ENCODE measurements around the gene LRRC4C.

LRRC4C gene

DNA sequence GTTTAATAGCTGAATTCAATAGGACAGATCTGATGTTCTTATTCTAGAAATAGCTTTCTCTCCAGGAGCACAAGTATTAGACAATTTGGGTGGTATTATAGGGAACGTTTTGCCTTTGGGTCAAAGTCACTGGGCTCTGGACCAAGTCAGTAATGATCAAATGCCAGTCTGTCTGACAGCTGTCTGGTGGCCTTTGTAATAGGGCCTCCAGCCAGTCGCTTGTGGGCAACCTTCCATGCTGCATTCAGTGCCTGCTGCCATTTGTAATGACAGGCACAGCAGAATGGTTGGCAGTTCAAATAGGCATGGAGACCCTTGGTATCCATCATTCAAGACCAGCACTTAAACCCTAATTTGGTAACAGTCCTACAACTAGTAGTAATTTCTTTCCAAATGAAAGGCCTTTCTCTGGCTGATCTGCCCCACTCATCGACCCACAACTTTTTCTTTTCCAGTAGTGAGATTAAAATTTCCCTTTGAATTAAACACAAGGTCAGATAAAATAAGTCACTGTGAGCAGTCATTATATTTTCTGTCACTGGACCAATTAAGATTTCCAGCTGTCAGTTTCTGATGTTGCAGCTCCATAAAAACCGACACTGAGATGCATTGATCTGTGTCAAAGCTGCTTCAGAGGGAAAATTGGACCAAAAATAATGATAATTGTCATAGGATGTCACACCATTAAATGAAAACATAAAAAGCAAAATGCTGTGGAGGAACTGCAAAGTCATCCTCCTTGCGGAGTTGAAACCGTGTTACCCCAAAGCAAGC, 1038.1 kb downstream of the LRRC4C start:
- no peak for DNase-seq

DNA sequence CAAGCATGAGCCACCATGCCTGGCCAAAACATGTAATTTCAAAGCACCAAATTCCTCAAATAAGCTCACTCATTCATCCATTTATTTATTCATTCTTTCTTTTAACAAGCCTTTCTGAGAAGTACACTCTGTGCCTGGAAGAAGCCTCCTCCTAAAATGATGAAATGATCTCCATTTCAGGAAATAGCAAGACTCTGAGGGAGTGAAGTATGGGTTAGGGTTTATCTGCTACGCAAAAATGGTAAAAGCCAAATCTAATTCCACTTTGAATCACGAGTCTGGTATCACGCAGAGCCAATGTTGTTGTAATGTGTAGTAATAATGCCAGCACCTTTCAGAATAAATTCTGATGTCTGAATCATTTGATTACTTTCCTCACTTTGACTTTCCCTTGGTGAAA, 1041.8 kb downstream of the LRRC4C start:
- no peak for DNase-seq

DNA sequence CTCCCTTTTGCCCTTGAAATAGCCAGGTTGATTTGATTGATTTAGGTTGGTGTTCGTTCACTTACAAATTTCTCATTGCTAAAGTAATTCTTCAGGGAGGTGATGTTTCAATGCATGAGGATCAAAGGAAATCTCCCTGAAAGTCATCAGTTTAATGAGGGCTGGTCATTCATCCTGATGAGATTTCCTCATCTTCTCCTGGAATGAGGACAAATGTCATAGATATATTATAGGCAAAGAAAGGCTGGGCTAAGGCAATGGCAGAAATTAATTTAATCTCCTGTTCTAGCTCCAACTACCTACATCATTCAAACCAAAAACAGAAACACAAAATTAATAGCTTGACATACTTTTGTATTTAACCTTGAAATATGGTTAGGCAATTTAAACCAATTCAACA, 1052.1 kb downstream of the LRRC4C start:
- DNase-seq: no peak

DNA sequence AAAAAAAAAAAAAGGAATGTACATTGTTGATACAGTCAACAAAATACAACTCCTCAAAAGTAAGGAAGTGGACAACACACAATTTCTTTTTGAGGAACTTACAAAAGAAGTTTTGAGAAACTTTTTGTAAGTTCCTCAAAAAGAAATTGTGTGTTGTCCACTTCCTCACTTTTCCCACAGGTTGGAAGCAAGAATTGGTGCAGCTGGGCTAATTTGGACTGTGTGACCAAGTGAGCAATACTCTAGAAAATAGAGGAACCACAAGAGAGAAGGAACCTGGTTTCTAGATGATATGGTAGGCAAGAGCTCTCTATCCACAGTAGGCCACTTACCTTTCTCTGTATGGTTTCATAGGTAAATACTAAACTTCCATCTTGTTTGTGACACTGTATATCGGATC, 1053.8 kb downstream of the LRRC4C start:
- DNase-seq: no peak

DNA sequence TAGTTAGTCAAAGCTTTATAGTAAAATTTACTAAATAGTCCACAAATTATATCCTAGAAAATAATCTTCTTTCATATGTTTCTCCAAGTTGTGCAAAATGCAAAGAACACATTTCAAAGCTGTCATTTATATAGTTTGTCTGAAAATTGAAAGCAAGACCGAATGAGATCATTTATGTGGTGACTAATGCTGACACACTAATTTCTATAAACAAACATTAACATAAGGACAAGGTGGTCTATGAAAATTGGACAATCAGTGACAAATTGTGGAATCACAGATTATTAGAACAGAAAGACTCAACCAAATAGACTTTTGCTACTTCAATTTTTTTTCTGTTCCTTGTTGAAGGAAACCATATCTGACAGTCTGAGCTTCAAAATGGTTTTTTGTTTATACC, 1056.1 kb downstream of the LRRC4C start:
- DNase-seq: no peak

DNA sequence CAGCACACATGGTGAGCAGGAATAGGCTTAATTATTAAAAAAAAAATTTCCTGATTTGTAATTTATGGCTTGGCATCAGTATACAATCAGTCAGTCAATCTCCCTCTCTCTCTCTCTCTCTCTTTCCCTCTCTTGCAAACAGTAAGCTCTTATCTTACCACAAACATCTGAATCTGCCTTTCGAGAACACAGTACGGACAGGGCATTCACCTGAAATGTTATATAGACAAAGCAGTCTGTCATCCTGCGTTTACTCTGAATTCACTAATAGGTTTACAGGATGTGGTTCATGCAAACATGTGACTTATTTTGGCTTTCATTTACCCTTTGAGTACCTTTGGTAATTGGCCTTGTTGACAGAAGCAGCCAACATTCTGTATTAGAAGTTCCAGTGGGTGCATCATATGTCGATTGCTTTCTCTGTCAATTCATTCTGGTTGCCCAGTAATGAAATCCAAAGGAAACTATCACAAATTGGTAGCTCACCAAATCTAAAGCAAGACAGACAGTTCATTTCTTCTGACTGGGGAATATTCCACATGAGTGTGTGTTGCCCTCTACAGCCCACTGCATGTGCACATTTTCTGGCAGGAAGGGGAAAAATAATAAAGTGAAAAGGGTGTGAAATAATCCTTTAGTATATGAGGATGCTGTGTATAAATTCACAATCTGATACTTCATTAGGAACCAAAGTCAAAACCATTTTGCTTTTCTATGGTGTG, 1058.2 kb downstream of the LRRC4C start:
- no peak for DNase-seq

DNA sequence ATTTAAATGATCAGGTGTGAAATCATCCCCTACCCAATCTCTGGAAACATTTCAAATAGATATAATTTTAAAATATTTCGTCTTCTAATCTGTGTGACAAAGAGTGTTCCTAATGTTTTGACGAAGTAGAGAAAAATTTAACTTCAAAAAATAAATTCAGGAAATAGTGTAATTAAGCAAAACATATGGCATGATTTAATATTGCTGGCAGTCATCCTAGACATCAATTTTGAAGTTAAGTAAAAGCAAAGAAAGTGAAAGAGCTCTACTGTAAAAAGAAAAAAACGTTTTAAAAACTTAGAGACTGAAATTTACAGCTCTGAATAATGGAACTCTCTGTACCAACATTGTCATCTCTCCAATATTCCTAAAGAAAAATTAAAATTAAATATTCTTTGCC, 1062.3 kb downstream of the LRRC4C start:
- DNase-seq: no peak

DNA sequence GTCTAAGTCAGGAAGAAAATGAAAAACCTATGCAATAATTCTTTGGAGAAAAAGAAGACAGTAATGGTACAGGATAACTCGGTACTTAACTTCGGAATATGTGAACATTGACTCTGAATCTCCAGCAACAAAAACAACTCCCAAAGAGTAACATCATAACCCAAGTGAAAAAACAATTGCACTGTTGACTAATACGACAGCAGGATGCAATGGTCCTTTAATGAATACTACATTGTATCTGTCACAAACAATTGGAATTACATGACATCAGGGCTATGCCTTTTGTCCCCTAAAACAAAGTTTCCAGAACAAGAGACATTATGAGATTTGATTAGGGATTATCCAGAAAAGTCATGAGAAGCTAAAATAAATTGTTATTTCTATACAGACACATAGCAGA, 1065.9 kb downstream of the LRRC4C start:
- DNase-seq: no peak

DNA sequence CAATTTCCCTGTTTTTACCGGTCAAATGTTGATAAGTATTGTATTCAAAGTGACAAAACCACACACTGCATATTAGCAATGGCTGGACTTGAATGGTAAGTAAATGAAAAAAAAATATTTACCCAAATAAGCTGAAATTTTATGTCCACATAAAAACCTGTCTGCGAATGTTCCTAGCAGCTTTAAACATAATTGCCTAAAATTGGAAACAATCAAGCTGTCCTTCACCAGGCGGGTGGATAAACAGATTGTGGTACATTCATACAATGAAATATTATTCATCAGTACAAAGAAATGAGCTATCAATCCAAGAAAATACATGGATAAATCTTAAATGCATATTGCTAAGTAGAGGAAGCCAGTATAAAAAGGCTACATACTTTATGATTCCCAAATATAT, 1067.8 kb downstream of the LRRC4C start:
- DNase-seq: no peak

DNA sequence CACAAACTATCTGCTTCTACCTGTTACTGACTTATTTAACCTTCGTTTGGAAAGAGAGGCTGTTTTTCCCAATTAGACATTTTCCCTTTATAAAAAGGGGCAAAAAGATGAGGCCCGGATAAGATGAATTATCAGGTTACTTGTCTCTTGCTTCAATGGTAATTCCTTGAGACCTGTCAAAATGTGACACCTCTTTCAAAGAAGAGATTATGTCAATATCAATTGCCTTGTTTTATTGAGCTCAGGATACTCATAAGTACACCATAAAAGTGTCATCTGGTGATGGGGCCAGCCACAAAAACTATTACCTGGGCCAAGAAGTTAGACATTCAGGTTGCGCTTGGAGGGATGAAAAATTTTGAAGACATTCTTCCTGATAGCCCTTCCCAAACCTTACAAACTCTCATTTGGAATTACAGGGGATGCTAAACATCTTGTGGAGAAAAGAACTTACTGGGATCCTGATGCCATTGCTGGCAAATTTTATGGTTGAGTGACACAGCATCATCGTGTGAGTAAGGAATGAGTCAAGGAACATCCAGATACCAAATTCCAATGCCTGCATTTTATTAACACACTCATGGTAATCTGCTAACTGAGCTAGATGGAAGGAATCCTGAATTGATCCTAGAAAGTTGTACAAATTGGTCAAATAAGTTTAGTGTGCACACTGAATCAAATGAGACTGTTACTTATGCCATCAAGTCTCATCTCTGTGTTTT, 1071.2 kb downstream of the LRRC4C start:
- no peak for DNase-seq

DNA sequence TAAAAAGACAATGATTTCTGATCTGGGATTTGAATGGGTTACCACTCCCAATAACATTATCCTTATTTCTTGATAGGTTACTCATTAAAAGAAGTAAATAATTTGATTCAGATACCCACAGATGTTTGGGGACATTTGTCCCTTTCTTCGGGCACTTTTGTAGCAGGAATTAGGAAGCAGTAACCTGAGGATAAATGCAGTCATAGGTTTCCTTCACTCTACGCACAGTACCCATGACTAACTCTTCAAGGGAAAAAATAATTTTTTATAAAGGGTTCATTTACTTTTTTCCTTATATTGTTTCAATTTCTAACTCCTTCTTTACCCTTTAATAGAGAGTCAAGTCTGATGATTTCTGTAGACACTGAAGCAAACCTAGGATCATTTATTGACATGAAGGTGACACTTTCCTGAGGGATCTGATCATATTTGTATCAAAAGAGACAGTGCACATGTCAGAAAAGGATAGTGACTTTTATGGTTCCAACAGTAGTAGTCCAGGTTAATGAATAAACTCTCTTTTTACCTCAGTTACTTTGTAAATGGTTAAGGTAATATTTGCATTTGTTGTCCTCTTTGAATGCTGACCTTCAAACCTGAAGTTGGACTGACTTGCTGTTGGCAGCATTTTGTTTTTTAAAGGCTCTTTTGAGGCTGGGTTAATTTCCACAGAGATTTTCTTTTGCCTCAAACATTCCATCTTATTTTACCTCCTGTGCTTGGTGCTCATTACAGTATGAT, 1072.0 kb downstream of the LRRC4C start:
- DNase-seq: no peak

DNA sequence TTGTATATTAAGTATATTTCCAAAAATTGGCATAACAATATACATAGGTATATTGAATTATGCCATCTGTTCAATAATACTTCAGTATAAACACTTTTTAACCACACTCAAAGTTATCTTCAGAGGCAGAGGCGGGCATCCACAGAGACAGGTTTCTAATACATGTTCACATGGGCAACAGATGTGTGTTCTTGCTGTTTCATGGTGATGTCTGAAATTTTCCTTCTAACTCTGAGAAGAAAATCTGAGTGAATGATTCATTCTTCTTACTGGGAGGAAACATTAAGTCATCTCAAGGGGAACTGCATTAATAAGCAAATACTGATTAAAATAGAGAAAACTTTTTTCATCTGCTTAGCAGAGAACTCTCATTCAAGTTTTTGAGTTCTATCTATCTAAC, 1074.5 kb downstream of the LRRC4C start:
- DNase-seq: no peak

DNA sequence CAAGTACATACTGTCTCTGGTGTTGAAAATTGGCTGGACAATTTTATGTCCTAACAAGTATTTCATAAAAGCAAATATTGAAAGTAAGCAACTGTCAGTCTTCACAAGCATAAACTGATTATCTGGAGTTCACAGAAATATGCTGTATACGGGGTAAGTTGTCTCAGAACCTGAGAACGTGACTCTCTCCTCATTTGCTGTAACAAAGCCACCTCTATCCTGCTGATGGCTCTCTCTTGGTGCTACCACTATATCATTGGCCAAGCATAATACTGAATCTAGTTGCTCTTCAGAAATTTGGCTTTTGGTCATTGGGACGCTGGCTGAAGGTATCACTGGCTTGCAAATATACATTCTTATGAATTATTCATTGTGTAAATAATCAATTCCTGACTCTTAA, 1078.0 kb downstream of the LRRC4C start:
- no peak for DNase-seq

DNA sequence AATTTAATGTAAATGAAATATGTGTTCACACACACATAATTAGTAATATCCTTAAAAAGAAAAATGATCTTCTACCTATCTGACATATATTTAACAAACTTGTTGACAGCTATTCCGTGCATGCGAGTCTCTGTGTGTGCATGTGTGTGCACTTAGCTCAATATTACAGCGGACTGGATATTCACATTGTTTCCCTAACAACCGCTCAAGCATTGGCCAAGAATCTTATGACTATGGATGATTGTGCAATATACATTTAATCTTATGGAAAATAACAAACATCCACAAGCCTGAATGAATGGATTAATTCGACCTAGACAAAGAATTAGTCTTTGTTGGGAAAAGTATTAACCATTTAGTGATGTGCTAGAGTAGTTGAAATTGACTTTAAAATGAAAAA, 1078.6 kb downstream of the LRRC4C start:
- no peak for DNase-seq

DNA sequence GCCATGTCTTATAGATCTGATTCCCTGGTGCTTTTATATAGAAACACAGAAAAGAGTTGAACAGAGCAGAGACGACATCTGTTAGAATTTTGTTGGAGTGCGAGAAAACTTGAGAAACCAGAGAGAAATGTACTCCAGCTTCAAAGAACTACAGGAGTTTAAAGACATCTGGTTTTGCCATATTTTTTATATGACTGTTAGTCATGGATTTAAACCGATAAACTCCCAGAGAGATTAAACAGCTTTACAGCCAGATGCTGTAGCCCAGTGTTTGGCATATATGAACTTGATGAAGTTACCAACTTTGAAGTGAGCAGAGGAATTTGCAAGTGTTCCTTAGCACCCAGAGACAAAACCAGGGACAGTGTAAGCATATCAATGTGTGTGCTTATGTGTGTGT, 1083.1 kb downstream of the LRRC4C start:
- DNase-seq: no peak

DNA sequence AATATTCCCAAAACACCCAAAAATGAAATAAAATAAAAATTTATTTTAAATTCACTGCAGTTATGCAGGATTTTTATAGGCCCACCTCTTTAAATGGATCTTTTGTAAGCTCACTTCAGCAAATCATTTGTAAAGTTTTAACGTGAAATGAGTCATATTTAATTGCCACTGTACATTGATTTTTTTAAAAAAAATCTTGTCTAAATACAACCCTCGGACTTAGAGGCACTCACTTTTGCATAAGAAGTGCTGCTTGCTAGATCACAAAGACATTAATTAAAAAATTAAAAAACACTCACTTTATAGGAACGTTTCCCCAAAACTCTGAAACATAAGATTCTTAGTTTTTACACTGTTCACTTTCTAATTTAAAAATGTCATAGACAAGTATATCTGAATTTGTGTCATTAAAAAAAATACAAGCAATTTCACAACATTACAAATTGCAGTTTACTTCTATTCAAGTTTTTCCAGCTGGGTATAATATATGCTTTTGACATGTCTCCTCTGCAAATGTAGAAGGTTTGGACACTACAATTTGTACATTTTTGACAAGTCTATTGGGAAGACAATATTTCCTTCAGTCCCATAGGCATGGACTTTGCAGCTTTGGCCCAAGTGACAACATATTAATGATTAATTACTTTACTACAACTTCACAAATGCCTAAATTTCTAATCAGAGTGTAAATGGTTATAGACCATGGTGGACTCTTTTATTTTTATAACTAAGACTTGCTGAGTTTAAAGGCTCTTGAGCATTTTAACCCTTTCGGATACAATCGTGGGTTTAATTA, 1088.4 kb downstream of the LRRC4C start:
- no peak for DNase-seq

DNA sequence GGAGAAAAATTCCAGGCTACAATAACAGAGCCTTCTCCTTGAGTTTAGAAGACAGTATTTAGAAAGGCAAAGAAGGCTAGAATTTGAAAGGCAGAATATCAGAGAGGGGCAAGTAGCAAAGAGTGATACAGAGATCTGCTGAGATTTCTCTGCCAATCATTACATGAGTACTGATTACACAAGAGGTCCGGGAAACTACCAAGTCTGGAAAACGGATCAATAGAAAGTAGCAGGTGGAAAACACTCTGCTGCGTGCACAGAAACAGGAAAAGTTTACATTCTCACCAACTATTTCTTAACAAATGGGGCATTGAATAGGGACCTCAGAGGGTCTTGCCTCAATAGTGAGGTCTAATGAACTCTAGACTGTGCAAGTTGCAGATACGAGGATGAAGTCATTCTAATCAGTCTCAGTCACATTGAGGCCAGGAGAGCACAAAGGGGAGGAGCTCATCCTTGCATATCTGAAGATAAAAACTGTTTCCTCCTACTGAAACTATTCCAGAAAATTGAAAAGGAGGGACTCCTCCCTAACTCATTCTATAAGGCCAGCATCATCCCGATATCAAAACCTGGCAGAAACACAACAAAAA, 1099.2 kb downstream of the LRRC4C start:
- DNase-seq: no peak

DNA sequence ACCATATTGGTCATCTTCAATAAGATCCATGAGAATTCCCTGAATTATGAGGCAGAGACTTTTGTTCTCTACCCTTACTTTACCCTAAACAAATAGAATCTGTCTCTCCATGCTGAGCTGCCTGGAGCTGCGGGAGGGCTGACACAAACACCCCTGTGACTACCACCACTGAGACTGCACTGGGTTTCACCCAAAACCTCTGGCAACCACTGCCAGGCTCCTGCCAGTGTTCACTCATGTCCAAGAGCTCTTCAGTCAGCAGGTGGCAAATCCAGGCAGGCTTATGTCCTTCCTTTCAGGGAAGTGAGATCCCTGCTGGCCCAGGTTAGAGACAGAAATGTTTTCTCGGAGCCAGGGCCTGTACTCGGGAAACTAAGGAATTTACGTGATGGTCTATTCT, 1105.3 kb downstream of the LRRC4C start:
- DNase-seq: no peak

DNA sequence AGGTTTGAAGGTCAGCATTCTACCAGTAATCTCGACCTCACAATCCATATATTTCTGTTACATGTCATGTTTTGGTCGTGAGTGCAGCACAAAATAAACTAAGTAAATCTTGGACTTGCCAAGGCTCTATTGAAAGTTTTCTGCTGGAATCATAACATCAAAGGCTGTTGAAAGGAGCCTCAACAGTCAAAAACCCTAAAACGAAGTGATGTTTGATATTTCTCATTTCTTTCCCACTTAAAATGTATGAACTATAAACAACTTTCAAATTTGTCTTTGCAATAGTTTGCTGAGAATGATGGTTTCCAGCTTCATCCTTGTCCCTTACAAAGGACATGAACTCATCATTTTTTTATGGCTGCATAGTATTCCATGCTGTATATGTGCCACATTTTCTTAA, 1118.5 kb downstream of the LRRC4C start:
- DNase-seq: no peak

DNA sequence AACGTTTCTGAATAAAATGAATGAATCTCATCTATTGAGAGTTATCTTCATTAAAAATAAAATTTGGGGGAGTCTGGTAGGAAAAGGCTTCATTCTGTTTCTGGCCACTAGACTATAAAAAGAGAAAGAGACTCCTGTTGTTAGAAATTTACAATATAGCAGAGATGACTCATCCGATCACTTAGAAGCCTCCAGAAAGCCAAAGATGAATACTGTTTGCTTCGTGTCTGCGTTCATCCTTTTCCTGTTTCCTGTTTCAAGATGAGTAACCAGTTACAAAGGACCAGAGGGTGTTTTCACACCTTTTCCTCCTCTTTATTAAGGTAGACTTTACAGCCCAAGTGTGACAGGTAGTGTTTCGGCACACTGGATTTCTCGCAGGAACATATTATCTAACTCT, 1120.7 kb downstream of the LRRC4C start:
- DNase-seq: no peak

DNA sequence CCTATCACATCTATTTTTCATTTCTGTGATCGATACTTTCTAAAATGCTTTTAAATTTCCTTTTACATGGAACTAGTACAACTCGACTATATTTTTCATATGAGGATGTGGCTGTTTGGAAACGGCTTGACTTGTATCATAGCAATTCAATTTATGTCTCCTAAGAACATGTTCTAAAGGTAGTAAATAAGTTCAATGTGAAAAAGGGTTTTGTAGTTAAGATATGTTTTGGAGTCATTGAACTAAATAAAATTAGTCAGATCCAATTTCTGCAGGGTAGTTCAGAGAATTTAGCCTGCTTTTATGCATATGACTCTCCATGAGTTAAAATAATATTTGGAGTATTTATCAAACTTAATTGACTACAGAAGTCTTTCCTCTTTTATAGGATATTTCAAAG, 1121.4 kb downstream of the LRRC4C start:
- no peak for DNase-seq

DNA sequence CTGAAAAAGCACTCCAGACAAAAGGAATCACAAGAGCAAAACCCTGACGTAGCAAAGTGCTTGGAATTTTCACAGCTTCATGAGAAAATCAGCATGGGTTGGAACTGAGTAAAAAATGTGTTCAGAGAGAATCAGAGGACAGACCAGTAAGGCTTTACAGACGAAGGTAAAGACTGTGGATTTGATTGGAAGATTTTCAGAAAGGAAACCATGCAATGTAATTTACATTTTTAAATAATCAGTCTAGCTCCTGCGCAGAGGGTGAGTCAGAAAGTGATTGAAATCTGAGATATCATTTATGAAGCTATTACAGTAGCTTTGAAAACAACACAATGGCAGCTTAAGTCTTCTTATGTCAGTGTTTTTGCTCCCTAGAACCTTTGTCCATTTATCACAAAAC, 1122.3 kb downstream of the LRRC4C start:
- no peak for DNase-seq
